GM12864 (cell line): ENCODE results near the gene NHLRC2.
"Not testable (repeated sequence)": the region's sequence is repeated elsewhere in the genome, so short reads cannot be mapped to it uniquely, and the experiment has no call there.

Source experiments
- DNase-seq: peaks from one replicate; pipeline ENCODE4 v3.0.0-alpha.2; 2011; ENCODE audit warnings: low read depth
- H3K4me3 ChIP-seq: 2 replicates; pipeline ENCODE4 v1.5.1; 2011; ENCODE audit warnings: mild to moderate bottlenecking, low read depth, low read length, control low read depth
- TF ChIP-seq, protein P1 (sequence below): IDR thresholded peaks from 2 replicates; pipeline ENCODE4 v1.5.1; 2011; ENCODE audit warnings: low read depth, mild to moderate bottlenecking, moderate library complexity, low read length, control low read depth, inconsistent platforms; ENCODE audit errors: missing control alignments

Gene NHLRC2, protein sequence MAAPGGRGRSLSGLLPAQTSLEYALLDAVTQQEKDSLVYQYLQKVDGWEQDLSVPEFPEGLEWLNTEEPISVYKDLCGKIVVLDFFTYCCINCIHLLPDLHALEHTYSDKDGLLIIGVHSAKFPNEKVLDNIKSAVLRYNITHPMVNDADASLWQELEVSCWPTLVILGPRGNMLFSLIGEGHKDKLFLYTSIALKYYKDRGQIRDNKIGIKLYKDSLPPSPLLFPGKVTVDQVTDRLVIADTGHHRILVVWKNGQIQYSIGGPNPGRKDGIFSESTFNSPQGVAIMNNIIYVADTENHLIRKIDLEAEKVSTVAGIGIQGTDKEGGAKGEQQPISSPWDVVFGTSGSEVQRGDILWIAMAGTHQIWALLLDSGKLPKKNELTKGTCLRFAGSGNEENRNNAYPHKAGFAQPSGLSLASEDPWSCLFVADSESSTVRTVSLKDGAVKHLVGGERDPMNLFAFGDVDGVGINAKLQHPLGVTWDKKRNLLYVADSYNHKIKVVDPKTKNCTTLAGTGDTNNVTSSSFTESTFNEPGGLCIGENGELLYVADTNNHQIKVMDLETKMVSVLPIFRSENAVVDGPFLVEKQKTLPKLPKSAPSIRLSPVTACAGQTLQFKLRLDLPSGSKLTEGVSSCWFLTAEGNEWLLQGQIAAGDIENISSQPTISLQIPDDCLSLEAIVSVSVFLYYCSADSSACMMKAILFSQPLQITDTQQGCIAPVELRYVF

DNA sequence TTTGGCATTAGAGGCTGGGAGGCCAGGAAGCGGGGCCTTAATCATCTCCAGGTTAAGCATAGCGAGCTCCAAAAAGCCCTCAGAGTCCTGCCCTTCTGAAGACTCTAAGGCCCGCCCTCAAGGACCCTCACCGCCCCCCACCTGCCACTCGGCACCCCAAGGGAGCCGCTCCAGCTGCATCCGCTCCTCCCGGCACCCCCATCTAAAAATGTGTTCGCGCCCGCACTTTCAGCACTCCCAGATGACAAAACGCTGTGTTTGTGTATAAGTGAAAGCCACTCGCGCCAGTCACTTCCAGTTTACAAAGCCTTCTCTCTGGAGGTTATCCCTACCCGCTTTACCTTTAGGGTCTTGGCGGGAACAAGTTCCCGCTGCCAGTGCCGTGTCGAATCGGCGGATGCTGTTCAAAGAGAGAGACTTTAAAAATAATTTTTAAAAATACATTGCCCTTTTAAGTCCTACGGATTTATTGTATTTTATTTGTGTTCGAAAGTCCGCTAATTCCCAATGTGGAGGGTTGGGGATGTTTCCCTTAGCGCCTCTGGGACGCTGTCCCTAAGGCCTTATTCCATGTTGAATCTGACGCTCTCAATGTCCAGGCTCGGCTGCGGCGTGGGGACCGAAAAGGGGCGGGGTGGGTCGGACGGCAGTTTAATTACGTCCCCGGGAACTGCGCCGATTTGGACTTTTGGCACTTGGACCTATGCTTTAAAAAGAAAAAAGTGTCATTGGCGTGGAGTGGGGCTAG lies at the start of gene NHLRC2, which contains the start of gene DCLRE1A:
NHLRC2 (plus strand) TSS at position 649 of the 748 bp plus-strand sequence. CDS start 212 bp downstream, outside the sequence.
DCLRE1A (minus strand) TSS at position 70 of the 748 bp plus-strand sequence. CDS start 900 bp downstream, outside the sequence.
- TF ChIP-seq, protein P1, sequence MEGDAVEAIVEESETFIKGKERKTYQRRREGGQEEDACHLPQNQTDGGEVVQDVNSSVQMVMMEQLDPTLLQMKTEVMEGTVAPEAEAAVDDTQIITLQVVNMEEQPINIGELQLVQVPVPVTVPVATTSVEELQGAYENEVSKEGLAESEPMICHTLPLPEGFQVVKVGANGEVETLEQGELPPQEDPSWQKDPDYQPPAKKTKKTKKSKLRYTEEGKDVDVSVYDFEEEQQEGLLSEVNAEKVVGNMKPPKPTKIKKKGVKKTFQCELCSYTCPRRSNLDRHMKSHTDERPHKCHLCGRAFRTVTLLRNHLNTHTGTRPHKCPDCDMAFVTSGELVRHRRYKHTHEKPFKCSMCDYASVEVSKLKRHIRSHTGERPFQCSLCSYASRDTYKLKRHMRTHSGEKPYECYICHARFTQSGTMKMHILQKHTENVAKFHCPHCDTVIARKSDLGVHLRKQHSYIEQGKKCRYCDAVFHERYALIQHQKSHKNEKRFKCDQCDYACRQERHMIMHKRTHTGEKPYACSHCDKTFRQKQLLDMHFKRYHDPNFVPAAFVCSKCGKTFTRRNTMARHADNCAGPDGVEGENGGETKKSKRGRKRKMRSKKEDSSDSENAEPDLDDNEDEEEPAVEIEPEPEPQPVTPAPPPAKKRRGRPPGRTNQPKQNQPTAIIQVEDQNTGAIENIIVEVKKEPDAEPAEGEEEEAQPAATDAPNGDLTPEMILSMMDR = no peak
- peak; percentile 65 for DNase-seq

DNA sequence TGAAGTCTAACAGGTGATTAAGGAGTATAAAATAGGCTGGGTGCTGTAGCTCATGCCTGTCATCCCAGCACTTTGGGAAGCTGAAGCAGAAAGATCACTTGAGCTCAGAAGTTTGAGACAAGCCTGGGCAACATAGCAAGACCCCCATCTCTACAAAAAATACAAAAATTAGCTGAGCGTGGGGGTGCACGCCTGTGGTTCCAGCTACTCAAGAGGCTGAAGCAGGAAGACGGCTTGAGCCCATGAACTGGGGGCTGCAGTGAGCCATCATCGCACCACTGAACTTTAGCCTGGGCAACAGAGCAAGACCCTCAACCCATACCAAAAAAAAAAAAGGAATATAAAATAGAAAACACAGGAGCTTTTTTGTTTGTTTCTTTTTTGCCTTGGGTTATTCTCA lies 48.0 kb upstream of the NHLRC2 start:
- H3K4me3 ChIP-seq = no peak overlapping the region
- TF ChIP-seq, protein P1 = no peak
- no peak for DNase-seq

More for the DNA sequence above, at the start of gene NHLRC2, which contains the start of gene DCLRE1A:
- H3K4me3 ChIP-seq = peak within 1 kb of the TSS; percentile 100

DNA sequence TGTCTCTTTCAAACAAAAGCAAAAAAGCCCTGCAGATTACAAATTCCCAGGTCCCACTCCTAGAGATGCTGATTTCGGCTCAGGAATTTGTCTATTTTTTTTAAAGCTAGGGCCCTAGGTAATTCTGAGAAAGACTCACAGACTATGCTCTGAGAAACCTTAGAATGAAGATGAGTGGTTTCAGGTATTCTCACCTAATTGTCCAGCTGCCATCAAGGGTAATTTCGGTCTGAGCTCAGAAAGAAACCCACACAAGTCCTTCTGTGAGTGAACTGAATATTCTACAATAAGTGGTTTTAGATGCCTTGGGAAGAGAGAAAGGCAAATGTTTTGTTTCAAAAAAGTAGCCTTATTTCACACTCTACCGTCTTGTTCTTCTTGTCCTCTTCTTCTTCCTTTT lies 46.3 kb upstream of the NHLRC2 start:
- H3K4me3 ChIP-seq = no peak overlapping the region
- TF ChIP-seq, protein P1 = no peak
- no peak for DNase-seq

DNA sequence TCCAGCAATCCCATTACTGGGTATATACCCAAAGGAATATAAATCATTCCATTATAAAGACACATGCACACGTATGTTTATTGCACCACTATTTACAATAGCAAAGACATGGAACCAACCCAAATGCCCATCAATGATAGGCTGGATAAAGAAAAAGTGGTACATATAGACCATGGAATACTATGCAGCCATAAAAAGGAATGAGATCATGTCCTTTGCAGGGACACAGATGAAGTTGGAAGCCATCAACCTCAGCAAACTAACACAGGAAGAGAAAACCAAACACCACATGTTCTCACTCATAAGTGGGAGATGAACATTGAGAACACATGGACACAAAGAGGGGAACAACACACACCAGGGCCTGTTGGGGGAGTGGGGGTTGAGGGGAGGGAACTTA lies 39.8 kb upstream of the NHLRC2 start:
- not testable (repeated sequence) for H3K4me3 ChIP-seq, DNase-seq

DNA sequence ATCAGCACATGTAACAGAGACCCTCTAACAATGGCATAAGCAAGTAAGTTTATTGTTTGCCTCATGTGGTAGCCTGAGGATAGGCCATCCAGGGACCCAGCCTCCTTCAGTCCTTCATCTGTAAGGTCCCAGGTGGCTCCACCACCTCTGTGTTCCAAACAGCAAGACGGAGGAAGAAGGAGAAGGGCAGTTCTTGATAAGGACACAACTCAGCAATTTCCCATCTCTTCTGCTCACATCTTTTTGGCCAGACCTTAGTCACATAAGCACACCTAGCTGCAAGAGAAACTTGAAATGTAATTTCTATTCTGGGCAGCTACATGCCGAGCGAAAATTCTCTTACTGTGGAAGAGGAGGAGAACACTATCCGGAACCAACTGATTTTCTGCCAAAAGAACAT lies 34.5 kb upstream of the NHLRC2 start:
- TF ChIP-seq, protein P1 = no peak
- no peak for DNase-seq
- H3K4me3 ChIP-seq = no peak overlapping the region

DNA sequence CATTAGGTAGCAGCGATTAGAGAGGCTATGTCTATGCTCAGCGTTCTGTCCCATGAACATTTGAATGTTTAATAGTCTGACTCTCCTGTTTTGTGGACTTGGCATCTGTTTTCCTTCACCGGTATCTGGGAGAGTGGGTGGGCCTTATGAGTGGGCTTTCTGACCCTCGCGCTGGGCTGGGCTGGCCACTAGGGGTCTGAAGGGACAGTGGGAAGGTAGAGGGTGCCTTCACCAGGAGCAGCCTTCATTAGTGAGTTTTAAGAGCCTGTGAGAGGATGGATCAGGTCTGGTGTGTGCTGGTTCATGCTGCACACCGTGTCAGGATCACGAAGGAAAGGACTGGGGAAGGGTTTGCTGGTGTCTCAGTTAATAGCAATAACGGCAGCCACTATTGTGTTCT lies 34.0 kb upstream of the NHLRC2 start:
- H3K4me3 ChIP-seq = no peak overlapping the region
- no peak for DNase-seq
- TF ChIP-seq, protein P1 = peak; percentile 36

DNA sequence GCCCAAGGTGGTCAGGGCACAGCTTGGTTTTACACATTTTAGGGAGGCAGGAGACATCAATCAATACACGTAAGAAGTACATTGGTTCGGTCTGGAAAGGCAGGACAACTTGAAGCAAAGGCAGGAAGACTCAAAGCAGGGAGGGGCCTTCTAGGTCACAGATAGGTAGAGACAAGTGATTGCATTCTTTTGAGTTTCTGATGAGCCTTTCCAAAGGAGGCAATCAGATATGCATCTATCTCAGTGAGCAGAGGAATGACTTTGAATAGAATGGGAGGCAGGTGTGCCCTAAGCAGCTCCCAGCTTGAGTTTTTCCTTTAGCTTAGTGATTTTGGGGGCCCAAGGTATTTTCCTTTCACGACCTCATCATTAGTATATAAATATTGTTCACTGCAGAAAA lies 33.2 kb upstream of the NHLRC2 start:
- DNase-seq, H3K4me3 ChIP-seq: not testable (repeated sequence)
